IPS DF 19.7 (cell line): ENCODE results near the gene SGTA.

Source experiments
- DNase-seq: peaks from one replicate; pipeline ENCODE4 v3.0.0-alpha.2; 2013; ENCODE audit warnings: low read depth, low spot score

The SGTA gene

GRCh38 chr19:2809387-2810140 lies 26.5 kb upstream of the SGTA start:
- DNase-seq: no peak

GRCh38 chr19:2808129-2808941 lies 25.3 kb upstream of the SGTA start:
- no peak for DNase-seq

GRCh38 chr19:2807379-2808128 lies 24.5 kb upstream of the SGTA start:
- DNase-seq: no peak

GRCh38 chr19:2806736-2807378 lies 23.8 kb upstream of the SGTA start:
- no peak for DNase-seq

GRCh38 chr19:2805991-2806649 lies 23.0 kb upstream of the SGTA start:
- DNase-seq: no peak

- no peak for DNase-seq
Observed at GRCh38 chr19:2805261-2805900, 22.3 kb upstream of the SGTA start.

- DNase-seq: no peak
Observed at GRCh38 chr19:2804156-2805004, 21.3 kb upstream of the SGTA start.

GRCh38 chr19:2803486-2804155 lies 20.5 kb upstream of the SGTA start:
- no peak for DNase-seq

GRCh38 chr19:2802826-2803225 lies 19.8 kb upstream of the SGTA start:
- no peak for DNase-seq

- no peak for DNase-seq
Observed at GRCh38 chr19:2800506-2800905, 17.4 kb upstream of the SGTA start.

GRCh38 chr19:2799273-2800020 lies 16.4 kb upstream of the SGTA start:
- DNase-seq: no peak

- DNase-seq: no peak
Observed at GRCh38 chr19:2798733-2799132, 15.7 kb upstream of the SGTA start.

GRCh38 chr19:2798158-2798685 lies 15.1 kb upstream of the SGTA start:
- no peak for DNase-seq

GRCh38 chr19:2797280-2797679 lies 14.2 kb upstream of the SGTA start:
- DNase-seq: no peak

- no peak for DNase-seq
Observed at GRCh38 chr19:2796659-2797266, 13.7 kb upstream of the SGTA start.

GRCh38 chr19:2795827-2796658 lies 13.0 kb upstream of the SGTA start:
- no peak for DNase-seq

- no peak for DNase-seq
Observed at GRCh38 chr19:2793577-2793976, 10.5 kb upstream of the SGTA start.
